HFFc6 (cell line): ENCODE results near the gene MYBPHL. TPM values are rescaled to one million over a fixed set of nuclear protein-coding genes. Genes with fewer than 3 reads are reported as not detected.

Experiments used
- DNase-seq: peaks from one replicate; pipeline ENCODE4 v3.0.0-alpha.2; 2018
- H3K27ac Mint-ChIP-seq: 2 replicates; pipeline ENCODE4 v1.8.0; 2020; ENCODE audit warnings: mild to moderate bottlenecking, mixed read lengths
- H3K27me3 Mint-ChIP-seq: 2 replicates; pipeline ENCODE4 v1.8.0; 2021; ENCODE audit warnings: mild to moderate bottlenecking, moderate library complexity, mixed read lengths; ENCODE audit not compliant: insufficient read depth
- H3K36me3 Mint-ChIP-seq: 2 replicates; pipeline ENCODE4 v1.8.0; 2021; ENCODE audit warnings: low read depth, mixed read lengths
- H3K4me1 Mint-ChIP-seq: 2 replicates; pipeline ENCODE4 v1.8.0; 2020; ENCODE audit warnings: low read depth, mixed read lengths
- H3K4me3 Mint-ChIP-seq: 2 replicates; pipeline ENCODE4 v1.8.0; 2020; ENCODE audit warnings: mild to moderate bottlenecking, moderate library complexity, mixed read lengths
- H3K9me3 Mint-ChIP-seq: 2 replicates; pipeline ENCODE4 v1.8.0; 2020; ENCODE audit warnings: mild to moderate bottlenecking, mixed read lengths
- total RNA-seq, 6 experiments: library from RNA; stranded (reverse); fragmentation: NEBNext Ultra II Directional; extraction: Animal tissue kit (Norgen Biotek cat#: 25700); gene quantifications; 2 replicates in 1 of 6; 3 replicates in 5 of 6; pipeline ENCODE4 v1.2.3, GENCODE V29; 2021
- TF ChIP-seq, protein P1 (sequence below): fragments of 200-600 bp; sonication (generic); IDR thresholded peaks from 2 replicates; pipeline ENCODE4 v1.5.0; 2021; ENCODE audit warnings: antibody characterized with exemption, mild to moderate bottlenecking

The MYBPHL gene
- total RNA-seq, 6 experiments from 2014 or later = not detected

DNA sequence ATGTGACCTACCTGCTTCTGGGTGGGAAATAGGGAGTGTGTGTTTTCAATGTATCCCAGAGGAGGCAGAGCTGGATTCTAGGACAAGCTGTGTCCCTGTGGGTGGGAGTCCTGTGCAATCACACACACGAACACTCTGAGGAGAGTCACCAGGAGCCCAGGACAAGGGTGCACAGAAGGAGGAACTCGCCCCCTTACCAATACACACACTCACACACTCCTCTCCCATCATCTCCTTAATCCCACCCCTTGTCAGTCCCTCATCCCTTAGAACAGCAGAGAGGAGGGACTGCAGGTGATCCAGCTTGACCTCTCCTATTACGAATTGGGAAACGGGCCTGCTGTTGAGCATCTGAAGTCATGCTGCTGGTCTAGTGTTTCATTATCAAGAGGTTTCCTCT, 8.5 kb upstream of the MYBPHL start:
- TF ChIP-seq, protein P1, sequence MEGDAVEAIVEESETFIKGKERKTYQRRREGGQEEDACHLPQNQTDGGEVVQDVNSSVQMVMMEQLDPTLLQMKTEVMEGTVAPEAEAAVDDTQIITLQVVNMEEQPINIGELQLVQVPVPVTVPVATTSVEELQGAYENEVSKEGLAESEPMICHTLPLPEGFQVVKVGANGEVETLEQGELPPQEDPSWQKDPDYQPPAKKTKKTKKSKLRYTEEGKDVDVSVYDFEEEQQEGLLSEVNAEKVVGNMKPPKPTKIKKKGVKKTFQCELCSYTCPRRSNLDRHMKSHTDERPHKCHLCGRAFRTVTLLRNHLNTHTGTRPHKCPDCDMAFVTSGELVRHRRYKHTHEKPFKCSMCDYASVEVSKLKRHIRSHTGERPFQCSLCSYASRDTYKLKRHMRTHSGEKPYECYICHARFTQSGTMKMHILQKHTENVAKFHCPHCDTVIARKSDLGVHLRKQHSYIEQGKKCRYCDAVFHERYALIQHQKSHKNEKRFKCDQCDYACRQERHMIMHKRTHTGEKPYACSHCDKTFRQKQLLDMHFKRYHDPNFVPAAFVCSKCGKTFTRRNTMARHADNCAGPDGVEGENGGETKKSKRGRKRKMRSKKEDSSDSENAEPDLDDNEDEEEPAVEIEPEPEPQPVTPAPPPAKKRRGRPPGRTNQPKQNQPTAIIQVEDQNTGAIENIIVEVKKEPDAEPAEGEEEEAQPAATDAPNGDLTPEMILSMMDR = no peak
- Mint-ChIP-seq H3K27me3 (no peaks in the 10 kb centered on the region; the same call in 1 of the 2 replicates), H3K4me3 (no peak overlapping the region), H3K4me1 (peaks cover 9% of the 10 kb centered on the region), H3K27ac (no peak overlapping the region), H3K9me3 (no peaks in the 10 kb centered on the region), H3K36me3 (peaks cover 29% of the 10 kb centered on the region)
- DNase-seq = no peak

DNA sequence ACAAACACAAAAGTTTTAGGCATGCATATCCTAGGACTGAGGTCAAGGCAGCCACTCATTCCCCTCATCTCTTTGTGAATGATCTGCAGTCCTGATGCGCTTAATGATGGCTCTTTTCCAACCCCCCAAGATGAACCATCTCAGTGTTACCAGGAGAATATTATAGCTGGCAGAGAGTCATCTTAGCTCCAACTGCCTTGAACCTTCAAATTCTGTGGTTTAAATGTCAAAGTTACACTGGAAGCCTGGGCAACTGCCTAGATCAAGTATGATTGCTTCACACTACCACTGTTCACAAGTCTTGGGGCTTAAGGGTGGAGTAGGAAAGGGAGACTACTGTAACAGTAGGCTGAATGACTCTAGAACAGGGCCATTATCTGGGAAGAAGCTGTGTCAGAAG, 8.0 kb upstream of the MYBPHL start:
- peaks cover 25% of the 10 kb centered on the region for H3K36me3 Mint-ChIP-seq
- no peak overlapping the region for H3K27ac Mint-ChIP-seq
- TF ChIP-seq, protein P1 = no peak
- H3K27me3 Mint-ChIP-seq = no peaks in the 10 kb centered on the region; the same call in 1 of the 2 replicates
- no peak for DNase-seq
- H3K4me3 Mint-ChIP-seq = no peak overlapping the region
- H3K9me3 Mint-ChIP-seq = no peaks in the 10 kb centered on the region
- peaks cover 9% of the 10 kb centered on the region for H3K4me1 Mint-ChIP-seq

DNA sequence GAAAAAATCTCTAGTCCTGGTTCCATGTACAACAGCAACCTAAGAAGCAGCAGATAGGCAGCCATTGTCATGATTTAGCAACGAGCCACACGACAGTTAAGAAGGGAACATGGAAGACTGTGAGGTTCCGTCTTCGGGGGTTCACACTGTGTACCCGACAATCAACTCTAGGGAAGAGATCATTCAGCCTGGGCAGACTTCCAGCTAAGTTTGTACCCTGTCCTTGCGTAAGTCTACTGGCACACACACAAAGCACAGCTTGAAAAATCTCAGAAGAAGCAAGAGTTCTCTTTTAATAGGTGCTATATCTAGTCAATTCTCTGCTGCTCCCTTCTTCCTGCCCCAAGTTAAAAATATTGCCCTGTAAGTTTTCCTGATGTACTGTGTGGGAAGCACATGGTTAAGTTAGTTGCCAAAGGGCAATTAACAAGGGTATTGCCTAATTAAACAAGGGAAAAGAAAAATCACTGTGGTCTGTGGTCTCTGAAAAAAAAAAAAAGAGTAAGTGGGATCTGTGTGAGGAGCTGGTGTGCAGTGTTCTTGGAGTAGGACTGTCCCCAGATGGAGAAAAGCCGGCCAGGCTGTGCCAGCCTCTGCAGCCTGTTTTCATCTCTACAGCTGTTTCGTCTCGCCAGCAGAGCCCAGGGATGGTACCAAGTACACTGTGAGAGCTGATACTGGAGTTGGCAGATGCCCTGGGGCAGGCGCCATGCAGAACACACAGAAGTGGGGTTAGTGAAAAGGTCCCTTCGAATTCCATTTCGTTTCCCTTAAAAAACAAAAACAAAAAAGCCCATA, 6.4 kb upstream of the MYBPHL start:
- Mint-ChIP-seq H3K36me3 (peaks cover 31% of the 10 kb centered on the region), H3K27me3 (no peaks in the 10 kb centered on the region; the same call in 1 of the 2 replicates), H3K4me3 (no peak overlapping the region), H3K27ac (no peak overlapping the region), H3K4me1 (peaks cover 9% of the 10 kb centered on the region), H3K9me3 (no peaks in the 10 kb centered on the region)
- TF ChIP-seq, protein P1 = no peak
- DNase-seq = no peak

DNA sequence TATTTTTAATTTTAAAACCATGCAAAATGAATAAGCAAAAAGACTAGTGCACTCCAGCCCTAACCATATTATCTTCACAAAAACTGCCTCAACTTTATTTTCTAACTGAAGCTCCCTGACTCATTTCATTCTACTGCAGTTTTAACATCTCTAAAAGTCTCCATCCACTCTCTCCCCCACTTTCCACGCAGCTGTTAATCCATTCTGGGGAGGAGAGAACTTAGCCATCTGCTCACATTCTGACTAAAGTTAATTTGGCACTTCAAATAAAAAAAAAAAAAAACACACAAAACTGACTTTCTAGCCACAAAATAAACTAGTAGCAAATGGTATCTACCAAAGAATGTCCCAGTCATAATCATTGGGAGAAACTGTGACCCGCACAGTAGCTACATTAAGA, 5.4 kb upstream of the MYBPHL start:
- no peaks in the 10 kb centered on the region for H3K9me3 Mint-ChIP-seq
- H3K4me1 Mint-ChIP-seq = peaks cover 9% of the 10 kb centered on the region
- peaks cover 31% of the 10 kb centered on the region for H3K36me3 Mint-ChIP-seq
- H3K27me3 Mint-ChIP-seq = peaks cover 3% of the 10 kb centered on the region
- no peak for DNase-seq
- no peak overlapping the region for H3K27ac Mint-ChIP-seq
- H3K4me3 Mint-ChIP-seq = no peak overlapping the region
- TF ChIP-seq, protein P1 = no peak

GRCh38 chr1:109309347-109309746, 2.5 kb upstream of the MYBPHL start:
- Mint-ChIP-seq H3K9me3 (no peaks in the 10 kb centered on the region), H3K4me1 (peaks cover 2% of the 10 kb centered on the region), H3K4me3 (no peak overlapping the region)

More at GRCh38 chr1:109309347-109309746, 2.5 kb upstream of the MYBPHL start:
- Mint-ChIP-seq H3K27me3 (peaks cover 6% of the 10 kb centered on the region), H3K36me3 (peaks cover 16% of the 10 kb centered on the region), H3K27ac (no peak overlapping the region)
- DNase-seq = no peak
- TF ChIP-seq, protein P1 = no peak
